Measurements from ENCODE around the gene ARMH4.

GRCh38 chr14:58082491-58083098, 69.4 kb downstream of the ARMH4 start:
- TF ChIP-seq CTCF (IDR thresholded peaks at IDR 0.05; ENCODE audit: poor library complexity, severe bottlenecking) (no peak), POLR2AphosphoS5 (IDR thresholded peaks at IDR 0.05) (no peak), EP300 (conservative IDR thresholded peaks at IDR 0.05; ENCODE audit: poor library complexity, severe bottlenecking) (no peak), TAF1 (IDR thresholded peaks at IDR 0.05; ENCODE audit: low read depth) (no peak), EZH2 (IDR thresholded peaks at IDR 0.05; ENCODE audit: borderline replicate concordance, insufficient read depth, low read length, poor library complexity, severe bottlenecking) (no peak), RAD21 (conservative IDR thresholded peaks at IDR 0.05) (no peak), MXI1 (conservative IDR thresholded peaks at IDR 0.05; ENCODE audit: poor library complexity, severe bottlenecking) (no peak)

Measured in neural cell (in vitro differentiated cells).